ENCODE data around the gene B4GALNT2. TPM values are rescaled to one million over a fixed set of nuclear protein-coding genes. Genes with fewer than 3 reads are reported as not detected.

Gene B4GALNT2
- polyA plus RNA-seq, 6 donors from 2014 or later, result not detected

DNA sequence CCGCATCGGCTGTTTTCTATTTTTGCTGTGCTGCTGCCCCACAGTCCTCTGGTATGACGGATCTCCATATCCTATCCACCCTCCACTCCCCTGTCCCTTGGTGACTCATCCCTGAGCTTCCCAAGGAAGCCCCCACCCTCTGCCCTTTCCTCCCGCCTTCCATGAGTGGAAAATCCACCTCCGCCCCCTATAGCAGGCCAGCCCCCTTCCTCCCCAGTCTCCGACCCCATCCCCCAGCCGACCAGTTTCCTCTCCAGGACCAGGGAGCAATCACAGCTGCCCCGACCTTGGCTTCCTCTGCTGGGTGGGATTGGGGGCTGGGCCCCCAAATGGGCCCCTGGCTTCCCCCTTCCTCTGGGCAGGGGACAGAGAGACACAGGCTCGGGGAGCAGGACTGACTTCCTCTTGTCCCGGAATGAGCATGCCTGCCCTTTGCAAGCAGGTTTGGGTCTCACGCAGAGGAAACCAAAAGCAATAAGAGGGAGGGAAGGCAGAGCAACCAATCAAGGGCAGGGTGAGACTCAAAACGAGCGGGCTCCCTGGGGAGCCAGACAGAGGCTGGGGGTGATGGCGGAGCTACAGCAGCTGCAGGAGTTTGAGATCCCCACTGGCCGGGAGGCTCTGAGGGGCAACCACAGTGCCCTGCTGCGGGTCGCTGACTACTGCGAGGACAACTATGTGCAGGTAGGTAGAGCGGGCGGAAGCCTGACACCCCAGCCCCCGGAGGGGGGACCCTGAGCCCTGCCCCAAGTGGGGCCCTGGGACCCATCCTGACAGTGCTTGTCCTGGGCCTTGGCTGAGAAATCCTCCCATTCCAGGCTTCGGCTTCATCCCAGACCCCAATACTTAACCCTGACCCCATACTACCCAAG lies 77.8 kb downstream of the B4GALNT2 start, which contains the start of the genes ABI3 and GNGT2:
ABI3 (plus strand) TSS at position 550 of the 872 bp plus-strand sequence; CDS start at position 568, 18 bp downstream.
GNGT2 (minus strand) TSS at position 417 of the 872 bp plus-strand sequence. CDS start 3,152 bp downstream, outside the sequence.
- H3K36me3 Mint-ChIP-seq, result no peaks in the 10 kb centered on the region
- H3K27ac Mint-ChIP-seq, result peak within 1 kb of the TSS; percentile 91 to 99 (median 94)
- ATAC-seq (ENCODE audit: low read depth in 2 of 2), result peak; percentile 92 to 95
- peak within 1 kb of the TSS; percentile 91 to 94 (median 92) for H3K4me3 Mint-ChIP-seq
- H3K4me1 Mint-ChIP-seq, result peaks cover 62 to 74% (median 67%) of the 10 kb centered on the region in 3 donors
- H3K27me3 Mint-ChIP-seq, result no peaks in the 10 kb centered on the region
- DNase-seq, result peak; percentile 74
- H3K9me3 Mint-ChIP-seq, result no peaks in the 10 kb centered on the region

GRCh38 chr17:49213399-49213798 lies 80.8 kb downstream of the B4GALNT2 start:
- peak overlapping the region; percentile 4 to 97 (median 82) for H3K27ac Mint-ChIP-seq
- ATAC-seq (ENCODE audit: low read depth in 2 of 2), result peak; percentile 18 to 20
- peak; percentile 41 for DNase-seq
- no peaks in the 10 kb centered on the region for H3K9me3 Mint-ChIP-seq
- peak overlapping the region; percentile 76 to 93 (median 84) for H3K4me3 Mint-ChIP-seq
- no peaks in the 10 kb centered on the region for H3K36me3 Mint-ChIP-seq
- peaks cover 79 to 94% (median 92%) of the 10 kb centered on the region in 3 donors for H3K4me1 Mint-ChIP-seq
- no peaks in the 10 kb centered on the region for H3K27me3 Mint-ChIP-seq

GRCh38 chr17:49213847-49214246 lies 81.3 kb downstream of the B4GALNT2 start:
- Mint-ChIP-seq H3K36me3 (no peaks in the 10 kb centered on the region), H3K4me3 (peak overlapping the region; percentile 11 to 93 (median 84)), H3K27me3 (no peaks in the 10 kb centered on the region), H3K27ac (peak overlapping the region in 3 of 6 donors; percentile 77 to 97 (median 92)), H3K4me1 (peaks cover 80 to 95% (median 93%) of the 10 kb centered on the region in 3 donors), H3K9me3 (no peaks in the 10 kb centered on the region)
- DNase-seq (no peak), ATAC-seq (ENCODE audit: low read depth in 2 of 2) (no peak)

DNA sequence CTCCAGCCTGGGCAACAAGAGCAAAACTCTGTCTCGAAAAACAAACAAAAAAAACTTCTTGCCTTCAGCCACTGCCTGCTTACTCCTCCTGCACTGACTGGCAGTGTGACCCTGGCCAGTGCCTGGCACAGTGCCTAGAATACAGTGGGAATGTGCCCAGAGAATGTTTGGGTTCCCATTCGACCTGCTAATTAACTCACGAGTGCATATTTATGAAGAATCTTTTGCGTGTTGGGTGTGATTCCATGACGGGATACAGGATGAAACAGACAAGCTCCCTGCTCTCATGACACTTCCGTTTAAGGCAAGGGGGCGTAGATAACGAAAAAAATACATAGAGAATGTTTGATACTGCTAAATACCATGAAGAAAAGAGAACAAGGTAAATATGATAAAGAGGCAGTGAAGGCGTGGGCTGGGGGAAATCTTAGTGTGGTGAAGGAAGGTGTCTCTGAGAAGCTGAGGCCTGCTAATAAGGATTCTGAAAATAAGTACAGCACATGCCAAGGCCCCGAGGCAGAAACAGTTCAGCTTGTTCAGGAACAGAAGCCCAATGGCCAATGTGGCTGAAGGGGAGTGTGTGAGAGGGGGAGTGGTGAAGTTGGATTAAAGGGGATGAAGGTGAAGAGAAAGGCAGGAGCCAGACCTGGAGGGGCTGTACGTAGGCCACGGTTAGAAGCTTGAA lies 82.2 kb downstream of the B4GALNT2 start:
- H3K27ac Mint-ChIP-seq, result peak overlapping the region in 5 of 6 donors; percentile 54 to 91 (median 77)
- no peaks in the 10 kb centered on the region for H3K27me3 Mint-ChIP-seq
- H3K9me3 Mint-ChIP-seq, result no peaks in the 10 kb centered on the region
- H3K36me3 Mint-ChIP-seq, result no peaks in the 10 kb centered on the region
- ATAC-seq (ENCODE audit: low read depth in 2 of 2), result no peak
- no peak for DNase-seq
- peaks cover 80 to 95% (median 93%) of the 10 kb centered on the region in 3 donors for H3K4me1 Mint-ChIP-seq
- peak overlapping the region; percentile 34 to 78 (median 52) for H3K4me3 Mint-ChIP-seq

GRCh38 chr17:49216482-49216881 lies 83.9 kb downstream of the B4GALNT2 start:
- Mint-ChIP-seq H3K4me1 (peaks cover 68 to 82% (median 76%) of the 10 kb centered on the region in 3 donors), H3K9me3 (no peaks in the 10 kb centered on the region), H3K27me3 (no peaks in the 10 kb centered on the region), H3K36me3 (no peaks in the 10 kb centered on the region), H3K4me3 (peak overlapping the region; percentile 36 to 89 (median 70)), H3K27ac (peak overlapping the region; percentile 47 to 97 (median 94))
- DNase-seq (no peak), ATAC-seq (ENCODE audit: low read depth in 2 of 2) (no peak)

DNA sequence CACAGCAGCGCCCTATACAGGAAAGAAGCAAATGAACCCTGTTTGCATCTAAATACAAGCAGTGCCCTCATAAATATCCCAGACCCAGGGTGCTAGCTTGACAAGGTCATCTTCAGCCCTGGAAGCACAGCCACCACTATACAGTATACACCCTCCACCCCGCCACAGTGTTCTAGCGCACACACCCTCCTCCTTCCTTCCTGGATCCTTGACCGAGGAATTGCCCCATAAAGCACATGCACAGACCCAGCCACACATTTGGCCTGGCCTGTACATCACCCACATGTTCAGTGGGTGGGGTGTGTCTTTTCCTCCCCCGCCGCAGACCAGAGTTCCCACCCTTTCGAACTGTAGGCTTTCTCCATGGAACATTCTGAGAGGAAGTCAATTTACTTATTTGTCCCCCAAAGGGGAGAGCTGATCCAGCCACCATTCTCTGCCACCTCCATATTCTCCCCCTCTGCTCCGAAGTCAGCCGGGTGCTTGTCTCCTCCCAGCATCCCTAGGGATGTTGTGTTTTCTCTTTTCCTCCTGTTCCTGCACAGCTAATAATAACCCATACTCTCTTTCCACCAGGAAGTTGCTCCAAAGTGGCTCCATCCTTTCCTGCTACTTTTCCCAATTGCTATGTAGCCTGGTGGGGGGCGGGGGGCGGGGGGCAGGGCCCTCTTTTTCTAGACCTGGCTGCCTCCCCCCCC lies 84.5 kb downstream of the B4GALNT2 start:
- Mint-ChIP-seq H3K27ac (peak overlapping the region in 5 of 6 donors; percentile 44 to 97 (median 94)), H3K9me3 (no peaks in the 10 kb centered on the region), H3K4me3 (peak overlapping the region in 6 of 8 donors; percentile 48 to 89 (median 76)), H3K36me3 (no peaks in the 10 kb centered on the region), H3K27me3 (no peaks in the 10 kb centered on the region), H3K4me1 (peaks cover 65 to 77% (median 72%) of the 10 kb centered on the region in 3 donors)
- ATAC-seq (ENCODE audit: low read depth in 2 of 2) (no peak), DNase-seq (no peak)

GRCh38 chr17:49217651-49218413 lies 85.3 kb downstream of the B4GALNT2 start:
- peak; percentile 62 to 70 for ATAC-seq (ENCODE audit: low read depth in 2 of 2)

GRCh38 chr17:49218941-49219913 lies 86.7 kb downstream of the B4GALNT2 start:
- Mint-ChIP-seq H3K27ac (peak overlapping the region; percentile 94 to 99 (median 98)), H3K4me1 (peaks cover 55 to 72% (median 70%) of the 10 kb centered on the region in 3 donors), H3K4me3 (peak overlapping the region; percentile 48 to 93 (median 81)), H3K9me3 (no peaks in the 10 kb centered on the region), H3K27me3 (no peaks in the 10 kb centered on the region), H3K36me3 (no peaks in the 10 kb centered on the region)
- DNase-seq (peak; percentile 82), ATAC-seq (ENCODE audit: low read depth in 2 of 2) (peak; percentile 88)

More at GRCh38 chr17:49217651-49218413, 85.3 kb downstream of the B4GALNT2 start:
- peak; percentile 77 for DNase-seq
- no peaks in the 10 kb centered on the region for H3K27me3 Mint-ChIP-seq
- no peaks in the 10 kb centered on the region for H3K36me3 Mint-ChIP-seq
- peak overlapping the region; percentile 48 to 93 (median 84) for H3K4me3 Mint-ChIP-seq
- H3K27ac Mint-ChIP-seq, result peak overlapping the region; percentile 94 to 99 (median 98)
- peaks cover 58 to 74% (median 70%) of the 10 kb centered on the region in 3 donors for H3K4me1 Mint-ChIP-seq
- no peaks in the 10 kb centered on the region for H3K9me3 Mint-ChIP-seq

DNA sequence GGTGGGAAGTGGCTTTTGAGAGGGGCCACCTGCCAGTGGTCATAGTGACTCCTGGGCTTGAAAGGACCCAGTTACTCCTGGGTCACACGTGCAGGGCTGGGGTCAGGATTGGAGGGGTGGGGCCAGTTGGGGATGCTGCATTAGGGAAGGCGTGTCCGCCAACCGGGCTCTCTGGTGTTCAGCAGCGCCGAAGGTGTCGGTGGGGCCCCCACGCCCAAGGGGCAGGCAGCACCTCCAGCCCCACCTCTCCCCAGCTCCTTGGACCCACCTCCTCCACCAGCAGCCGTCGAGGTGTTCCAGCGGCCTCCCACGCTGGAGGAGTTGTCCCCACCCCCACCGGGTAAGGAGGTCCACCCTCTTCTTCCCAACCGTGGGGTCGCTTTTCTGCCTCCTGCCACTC lies 87.4 kb downstream of the B4GALNT2 start:
- H3K4me3 Mint-ChIP-seq, result peak overlapping the region in 4 of 8 donors; percentile 6 to 77 (median 62)

GRCh38 chr17:49223168-49223516 lies 90.6 kb downstream of the B4GALNT2 start:
- no peak for ATAC-seq (ENCODE audit: low read depth in 2 of 2)
- Mint-ChIP-seq H3K9me3 (no peaks in the 10 kb centered on the region), H3K4me1 (peaks cover 45 to 56% (median 56%) of the 10 kb centered on the region in 3 donors), H3K27me3 (peaks cover 0 to 17% (median 0%) of the 10 kb centered on the region in 3 donors), H3K36me3 (no peaks in the 10 kb centered on the region), H3K4me3 (peak overlapping the region; percentile 75 to 90 (median 84)), H3K27ac (peak overlapping the region in 4 of 6 donors; percentile 48 to 97 (median 74))
- no peak for DNase-seq

More for the DNA sequence above, 87.4 kb downstream of the B4GALNT2 start:
- Mint-ChIP-seq H3K27me3 (peaks cover 0 to 6% (median 0%) of the 10 kb centered on the region in 3 donors), H3K9me3 (no peaks in the 10 kb centered on the region), H3K27ac (peak overlapping the region in 4 of 6 donors; percentile 67 to 99 (median 96)), H3K36me3 (no peaks in the 10 kb centered on the region), H3K4me1 (peaks cover 55 to 70% (median 67%) of the 10 kb centered on the region in 3 donors)
- DNase-seq (no peak), ATAC-seq (ENCODE audit: low read depth in 2 of 2) (no peak)

- Mint-ChIP-seq H3K36me3 (no peaks in the 10 kb centered on the region), H3K9me3 (no peaks in the 10 kb centered on the region), H3K27ac (peak overlapping the region in 4 of 6 donors; percentile 41 to 97 (median 66)), H3K4me1 (peaks cover 41 to 52% (median 51%) of the 10 kb centered on the region in 3 donors), H3K4me3 (peak overlapping the region; percentile 75 to 90 (median 84)), H3K27me3 (peaks cover 0 to 17% (median 0%) of the 10 kb centered on the region in 3 donors)
- ATAC-seq (ENCODE audit: low read depth in 2 of 2) (no peak), DNase-seq (peak; percentile 46)
Observed at GRCh38 chr17:49223517-49224197, 91.1 kb downstream of the B4GALNT2 start.

Data from naive B cell (primary cell).